CD4-positive, alpha-beta T cell treated with Interleukin-4 for 1 hour (primary cell): ENCODE data around the gene CREG2.
A peak's percentile ranks its signal among the peaks of the same experiment; 100 is the strongest.
"Not testable (repeated sequence)": the region's sequence is repeated elsewhere in the genome, so short reads cannot be mapped to it uniquely, and the experiment has no call there.

ENCODE experiments used
- DNase-seq, 2 donors: peaks; one replicate each; pipeline ENCODE4 v3.0.0-alpha.2; 2020 to 2022

CREG2 gene

DNA sequence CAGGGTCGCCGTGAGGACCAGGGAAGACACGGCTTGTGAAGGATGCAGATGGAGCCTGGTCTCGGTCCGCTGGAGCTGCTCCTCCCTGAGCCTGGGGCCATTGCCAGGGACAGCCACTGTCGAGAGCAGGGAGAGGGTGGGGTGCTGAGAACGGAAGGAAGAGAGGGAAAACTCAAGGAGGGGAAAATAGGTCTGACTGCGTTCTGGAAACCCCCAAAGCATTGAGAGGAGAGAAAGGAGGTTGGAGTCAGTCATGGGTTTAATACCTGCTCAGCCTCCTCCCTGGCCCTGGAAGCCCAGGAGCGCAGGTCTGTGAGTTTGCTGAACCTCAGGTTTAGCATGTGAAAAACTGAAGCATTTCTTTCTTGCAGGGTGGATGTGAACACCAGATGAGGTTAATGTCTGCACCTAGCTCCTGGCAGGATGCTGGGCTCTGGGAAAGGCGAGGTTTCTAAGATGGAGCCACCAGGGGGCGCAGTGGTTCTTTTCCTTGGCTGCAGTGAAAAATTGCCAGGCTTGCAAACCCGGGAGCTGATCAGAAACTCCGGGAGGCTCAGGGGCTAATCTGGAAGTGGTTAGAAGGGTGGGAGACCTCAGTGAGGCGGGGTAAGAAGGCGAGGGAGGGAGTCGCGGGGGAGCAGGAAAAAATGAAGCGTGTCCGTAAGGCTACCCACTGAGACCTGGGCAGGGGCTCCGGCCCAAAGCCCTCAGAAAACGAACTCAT is 45.2 kb downstream of the CREG2 start:
- DNase-seq, result peak; percentile 69 to 74

DNA sequence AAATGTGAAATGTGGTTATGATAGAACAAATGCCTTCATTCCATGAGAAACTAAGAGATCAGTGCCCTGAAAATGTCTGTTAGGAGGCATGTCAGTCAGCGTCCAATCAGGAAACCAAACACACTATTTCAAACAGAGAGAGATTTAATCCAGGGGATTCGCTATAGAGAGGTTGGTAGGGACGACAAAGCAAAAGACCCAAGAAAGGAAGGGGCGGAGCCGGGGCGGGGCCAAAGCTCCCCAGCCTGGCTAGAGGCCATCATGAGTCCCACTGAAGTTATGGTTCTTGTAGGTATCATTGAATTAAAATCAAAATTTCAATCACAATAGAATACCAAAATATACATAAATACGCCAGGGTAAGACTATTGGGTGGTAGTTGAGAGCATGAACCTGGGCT is 45.9 kb downstream of the CREG2 start:
- DNase-seq, result peak in 1 of 2 donors; percentile 48

GRCh38 chr2:101340141-101340551 is 47.2 kb downstream of the CREG2 start:
- no peak for DNase-seq

GRCh38 chr2:101339266-101339880 is 47.9 kb downstream of the CREG2 start:
- DNase-seq, result no peak

GRCh38 chr2:101337877-101338276 is 49.4 kb downstream of the CREG2 start:
- no peak for DNase-seq

DNA sequence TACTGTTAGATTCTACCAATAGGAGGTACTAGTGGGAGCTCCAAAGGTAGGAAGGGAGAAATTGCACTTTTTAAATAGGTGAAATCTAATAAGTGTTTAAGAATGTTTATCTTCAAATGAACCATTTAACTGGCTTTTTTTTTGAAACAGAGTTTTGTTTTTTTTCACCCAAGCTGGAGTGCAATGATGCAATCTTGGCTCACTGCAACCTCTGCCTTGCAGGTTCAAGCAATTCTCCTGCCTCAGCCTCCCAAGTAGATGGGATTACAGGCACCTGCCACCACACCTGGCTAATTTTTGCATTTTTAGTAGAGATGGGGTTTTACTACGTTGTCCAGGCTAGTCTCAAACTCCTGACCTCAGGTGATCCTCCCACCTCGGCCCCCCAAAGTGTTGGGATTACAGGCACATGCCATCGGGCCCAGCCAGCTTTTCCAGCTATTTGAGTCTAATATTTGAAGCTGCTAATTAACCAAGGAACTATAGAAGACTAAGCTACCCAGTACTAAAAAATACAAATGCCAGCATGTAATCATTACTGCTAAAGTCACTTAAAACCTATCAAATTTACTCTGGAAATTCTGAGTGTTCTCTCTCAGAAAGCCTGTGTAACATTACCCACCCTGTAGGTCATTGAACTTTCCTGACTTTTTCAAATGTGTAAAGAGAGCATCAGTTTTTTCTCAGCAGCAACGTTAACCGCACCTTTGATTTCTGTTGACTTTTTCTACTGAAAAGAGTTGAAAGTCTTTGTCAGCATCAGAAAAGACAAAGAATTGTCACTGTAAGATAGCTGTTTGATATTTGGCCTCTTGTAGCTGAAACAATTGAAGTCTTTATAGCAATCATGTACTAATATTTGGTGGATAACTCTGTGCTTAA is 54.2 kb downstream of the CREG2 start:
- DNase-seq, result no peak

GRCh38 chr2:101331202-101331601 is 56.1 kb downstream of the CREG2 start:
- no peak for DNase-seq

- peak in 1 of 2 donors; percentile 23 for DNase-seq
Observed at GRCh38 chr2:101330253-101330933, 56.9 kb downstream of the CREG2 start.

DNA sequence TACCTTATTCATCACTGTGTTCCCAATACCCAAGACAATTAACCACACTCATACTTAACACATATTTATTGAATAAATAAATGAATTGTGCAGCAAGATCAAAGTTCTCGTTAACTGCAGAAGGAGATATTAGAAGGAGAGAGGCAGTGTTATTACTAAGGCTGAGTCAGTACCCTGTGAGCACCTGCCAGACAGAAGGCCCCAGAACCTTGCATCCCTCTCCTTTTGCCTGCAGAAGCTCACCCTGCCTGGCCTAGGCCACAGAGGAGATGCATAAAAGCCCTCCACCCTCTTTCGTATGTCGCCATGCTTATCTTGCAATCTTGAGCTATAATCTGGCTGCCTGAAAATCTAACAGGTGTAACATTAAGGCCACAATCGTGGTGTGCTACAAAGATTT is 58.3 kb downstream of the CREG2 start:
- DNase-seq, result peak in 1 of 2 donors; percentile 39

DNA sequence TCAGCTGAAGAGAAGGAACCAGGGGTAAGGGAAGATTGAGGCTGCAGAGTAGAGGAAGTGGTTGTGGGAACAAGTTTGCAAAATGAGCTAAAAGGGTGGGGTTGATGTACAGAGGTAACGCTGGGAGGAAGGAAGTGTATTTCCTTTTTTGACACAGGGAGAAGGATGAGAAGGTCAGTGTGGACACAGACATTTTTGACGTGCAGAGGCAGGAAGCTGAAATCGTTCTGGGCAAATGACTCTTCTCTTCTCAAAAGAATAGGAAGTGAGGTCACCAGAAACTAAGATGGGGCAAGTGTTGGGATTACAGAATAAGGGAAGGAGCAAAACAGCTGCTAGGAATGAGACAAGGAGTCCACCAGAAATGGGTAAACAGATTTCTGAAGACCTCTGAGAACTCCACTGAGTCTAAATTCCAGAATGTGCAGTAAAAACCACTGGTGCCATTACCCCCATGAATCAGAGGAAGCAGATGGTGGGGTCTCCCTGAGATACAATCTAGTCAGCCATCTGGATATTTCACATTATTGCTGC is 58.8 kb downstream of the CREG2 start:
- peak; percentile 68 to 75 for DNase-seq

DNA sequence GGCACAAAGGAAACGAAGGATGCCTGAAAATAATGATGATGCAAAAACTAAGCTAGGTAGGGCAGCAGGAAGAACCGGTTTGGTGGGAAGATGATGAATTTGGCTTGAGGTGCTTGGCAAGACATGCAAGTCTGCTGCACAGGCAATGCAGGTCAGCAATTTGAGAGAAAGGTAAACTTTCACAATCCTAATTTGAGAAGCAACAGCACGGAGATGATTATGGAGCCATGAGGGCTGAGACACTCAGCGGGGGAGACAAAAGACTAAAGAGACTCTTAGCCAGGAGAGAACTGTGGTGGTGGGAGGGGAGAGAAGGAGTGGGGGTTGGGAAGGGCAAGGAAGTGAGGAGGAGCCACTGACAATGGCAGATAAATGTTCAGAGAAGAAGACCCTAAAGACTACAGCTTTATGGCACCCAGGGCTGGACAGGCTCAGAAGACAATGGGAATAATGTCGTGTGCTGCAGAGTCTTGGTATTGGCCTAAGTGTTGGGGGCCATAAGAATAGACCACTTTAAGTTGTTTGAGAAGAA is 59.4 kb downstream of the CREG2 start:
- DNase-seq, result no peak

- DNase-seq, result no peak
Observed at GRCh38 chr2:101325425-101325824, 61.9 kb downstream of the CREG2 start.

DNA sequence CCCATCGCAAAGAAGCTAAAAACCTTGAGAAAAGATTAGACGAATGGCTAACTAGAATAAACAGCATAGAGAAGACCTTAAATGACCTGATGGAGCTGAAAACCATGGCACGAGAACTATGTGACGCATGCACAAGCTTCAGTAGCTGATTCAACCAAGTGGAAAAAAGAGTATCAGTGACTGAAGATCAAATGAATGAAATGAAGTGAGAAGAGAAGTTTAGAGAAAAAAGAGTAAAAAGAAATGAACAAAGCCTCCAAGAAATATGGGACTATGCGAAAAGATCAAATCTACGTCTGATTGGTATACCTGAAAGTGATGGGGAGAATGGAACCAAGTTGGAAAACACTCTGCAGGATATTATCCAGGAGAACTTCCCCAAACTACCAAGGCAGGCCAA is 70.7 kb downstream of the CREG2 start:
- not testable (repeated sequence) for DNase-seq

DNA sequence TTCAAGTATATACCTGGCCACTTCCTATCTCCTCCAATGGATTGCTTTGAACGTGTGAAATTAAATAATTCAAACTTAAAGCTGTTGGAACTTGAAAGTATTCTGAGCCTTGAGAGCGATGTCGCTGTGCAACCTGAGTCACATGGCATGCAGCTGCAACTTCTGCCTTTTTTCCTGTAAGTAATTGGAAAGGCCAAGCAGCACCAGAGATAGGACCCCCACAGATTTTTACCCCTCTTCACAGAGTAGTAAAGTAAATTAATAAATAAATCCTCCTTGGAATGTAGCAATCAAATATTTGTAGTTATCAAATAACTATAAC is 75.6 kb downstream of the CREG2 start:
- DNase-seq, result no peak

GRCh38 chr2:101310834-101311695 is 76.2 kb downstream of the CREG2 start:
- peak; percentile 35 to 71 for DNase-seq

DNA sequence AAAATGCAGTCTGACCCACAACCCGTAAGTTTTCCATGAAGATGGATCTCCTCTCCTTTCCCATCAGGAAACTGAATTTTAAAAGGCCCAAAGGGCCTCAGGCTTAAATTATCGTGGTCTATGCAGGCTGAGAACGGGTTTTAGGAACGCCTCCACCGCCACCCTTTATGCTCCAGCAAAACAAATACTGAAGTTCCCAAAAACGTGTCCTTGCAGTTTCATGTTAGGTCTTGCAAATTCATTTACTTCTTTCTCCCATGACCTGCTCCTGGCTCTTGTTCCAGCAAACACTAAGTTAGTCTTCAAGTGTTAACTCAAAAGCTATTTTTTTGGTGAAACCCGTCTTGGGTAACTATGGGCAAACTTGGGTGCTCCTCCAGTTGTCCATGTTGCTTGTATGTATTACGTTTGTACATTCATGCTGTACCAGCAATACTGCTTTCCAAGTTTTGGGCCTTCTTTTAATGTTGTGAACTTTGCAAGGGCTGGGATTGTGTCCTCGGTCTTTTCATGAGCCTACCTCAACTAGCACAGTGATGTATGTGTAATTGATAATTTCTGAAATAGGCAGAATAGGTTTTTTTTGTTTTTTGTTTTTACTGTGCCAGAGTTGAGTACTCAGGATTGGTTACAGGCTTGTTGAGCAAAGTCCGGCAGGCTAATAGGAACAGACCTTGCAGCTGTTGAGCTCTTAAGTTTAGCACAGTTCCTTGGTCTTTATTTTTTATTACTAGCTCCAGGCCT is 77.0 kb downstream of the CREG2 start:
- DNase-seq, result no peak

DNA sequence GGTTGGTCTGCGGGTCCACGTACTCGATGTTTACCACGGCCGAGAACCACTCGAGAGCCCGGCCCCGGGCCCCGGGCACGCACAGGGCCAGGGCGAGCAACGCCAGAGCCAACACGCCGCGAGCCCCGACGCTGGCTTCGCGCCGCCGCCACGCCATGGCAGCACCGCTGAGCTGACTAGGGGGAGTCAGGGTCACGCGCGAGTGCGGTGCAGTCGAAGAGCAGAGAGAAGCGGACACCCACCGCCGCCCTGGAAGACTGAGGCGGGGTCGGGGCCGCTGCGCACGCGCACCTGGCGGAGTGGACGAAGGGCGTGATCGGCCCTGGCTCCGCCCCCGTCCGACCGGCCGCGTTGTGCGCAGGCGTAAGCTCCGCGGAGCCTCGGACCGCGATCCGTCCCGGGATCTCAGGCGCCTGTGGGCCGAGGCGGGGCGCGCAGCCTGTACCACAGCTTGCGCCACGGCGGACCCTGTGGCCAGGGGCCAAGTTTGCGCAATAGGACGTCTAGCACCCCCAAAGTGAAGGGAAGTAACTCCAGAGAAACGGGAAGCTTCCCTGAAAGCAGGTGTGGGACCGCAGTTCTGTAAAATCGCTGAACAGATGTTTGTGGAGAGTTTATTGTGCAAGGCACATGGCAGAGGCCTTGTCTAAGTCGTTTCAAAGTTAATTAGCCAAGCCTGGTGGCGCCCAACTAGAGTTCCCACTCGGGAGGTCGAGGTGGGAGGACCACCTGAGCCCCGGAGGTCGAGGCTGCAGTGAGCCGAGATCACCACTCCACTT is 78.7 kb downstream of the CREG2 start, which contains the start of gene RNF149:
RNF149 (minus strand) TSS at position 270 of the 779 bp plus-strand sequence; CDS start at position 157, 113 bp downstream.
- DNase-seq, result peak; percentile 91 to 92

DNA sequence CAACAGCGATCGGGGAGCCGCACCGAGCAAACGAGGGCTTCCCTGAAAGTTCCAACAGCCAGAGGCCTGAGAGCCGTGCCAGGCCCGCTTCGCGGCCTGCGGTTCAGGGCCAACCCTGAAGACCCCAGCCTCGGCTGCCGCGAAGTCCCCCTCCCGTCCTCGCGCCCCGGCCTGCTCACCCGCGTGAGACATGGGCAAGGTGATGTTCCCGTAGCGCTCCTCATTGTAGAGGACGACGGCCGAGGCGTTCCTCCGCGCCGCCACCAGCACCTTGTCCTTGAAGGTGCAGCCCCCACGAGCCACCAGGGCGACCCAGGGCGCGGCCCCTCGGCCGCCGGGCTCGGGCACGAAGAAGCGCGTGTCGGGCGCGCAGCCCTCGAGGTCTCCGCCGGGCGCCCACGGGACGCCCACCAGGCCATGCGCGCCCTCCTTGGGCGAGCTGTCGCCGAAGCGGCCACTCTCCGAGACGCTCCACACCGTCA is 79.3 kb downstream of the CREG2 start:
- no peak for DNase-seq

- no peak for DNase-seq
Observed at GRCh38 chr2:101307503-101307902, 79.8 kb downstream of the CREG2 start.

DNA sequence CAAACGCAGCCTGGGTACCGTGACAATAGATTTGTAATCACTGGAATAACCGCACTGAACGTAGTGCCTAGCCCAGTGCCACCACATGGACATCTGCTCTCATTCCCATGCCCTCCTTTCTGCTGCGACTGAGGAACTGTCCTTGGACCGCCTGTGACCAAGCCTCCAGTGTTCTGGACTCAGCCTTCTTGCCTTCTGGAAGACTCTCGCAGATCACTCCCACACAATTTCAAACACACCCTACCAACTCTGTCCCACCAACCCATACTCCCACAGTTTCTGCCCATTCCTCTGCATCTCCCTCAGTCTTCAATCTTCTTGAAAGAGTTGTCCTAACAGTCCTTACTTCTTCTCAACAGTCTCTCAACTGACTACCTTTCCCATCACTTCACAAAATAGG is 80.9 kb downstream of the CREG2 start:
- peak in 1 of 2 donors; percentile 26 for DNase-seq
